KMS-11 (cell line): ENCODE results near the gene DTNBP1.

ENCODE experiments used
- H2AFZ ChIP-seq: fragments of 200-600 bp; sonication (generic); 2 replicates; pipeline ENCODE4 v1.6.1; 2016; ENCODE audit warnings: antibody characterized with exemption, mixed run types, low read depth
- H3K27ac ChIP-seq: fragments of 200-600 bp; sonication (generic); 2 replicates; pipeline ENCODE4 v1.6.1; 2016; ENCODE audit warnings: mild to moderate bottlenecking, mixed run types
- H3K27me3 ChIP-seq: fragments of 200-600 bp; sonication (generic); 2 replicates; pipeline ENCODE4 v1.6.1; 2017; ENCODE audit warnings: mild to moderate bottlenecking, low read depth, mixed run types, moderate library complexity; ENCODE audit not compliant: insufficient read depth
- H3K36me3 ChIP-seq: fragments of 200-600 bp; sonication (generic); 2 replicates; pipeline ENCODE4 v1.6.1; 2017; ENCODE audit warnings: mild to moderate bottlenecking, mixed run types; ENCODE audit not compliant: insufficient read depth
- H3K4me1 ChIP-seq: fragments of 200-600 bp; sonication (generic); 2 replicates; pipeline ENCODE4 v1.6.1; 2016; ENCODE audit warnings: mild to moderate bottlenecking, low read depth, mixed run types; ENCODE audit not compliant: poor library complexity, severe bottlenecking
- H3K4me2 ChIP-seq: fragments of 200-600 bp; sonication (generic); 2 replicates; pipeline ENCODE4 v1.7.0; 2016; ENCODE audit warnings: mild to moderate bottlenecking, mixed run types
- H3K4me3 ChIP-seq: fragments of 200-600 bp; sonication (generic); IDR thresholded peaks from 2 replicates; pipeline ENCODE4 v1.6.1; 2017; ENCODE audit warnings: low read depth, low read length, mixed read lengths; ENCODE audit not compliant: insufficient read depth
- H3K79me2 ChIP-seq: fragments of 200-600 bp; sonication (generic); 2 replicates; pipeline ENCODE4 v1.6.1; 2016; ENCODE audit warnings: low read depth, mixed run types; ENCODE audit not compliant: insufficient read depth
- H3K9ac ChIP-seq: fragments of 200-600 bp; sonication (generic); 2 replicates; pipeline ENCODE4 v1.6.1; 2016; ENCODE audit warnings: mild to moderate bottlenecking, mixed run types
- H4K20me1 ChIP-seq: fragments of 200-600 bp; sonication (generic); 2 replicates; pipeline ENCODE4 v1.6.1; 2016; ENCODE audit warnings: mild to moderate bottlenecking, mixed run types; ENCODE audit not compliant: insufficient read depth
- TF ChIP-seq, protein P1 (sequence below): fragments of 200-600 bp; sonication (generic); conservative IDR thresholded peaks from 2 replicates; pipeline ENCODE4 v1.6.1; 2017; ENCODE audit warnings: low read depth, mild to moderate bottlenecking, antibody characterized with exemption, low read length, moderate library complexity, mixed read lengths

The DTNBP1 gene

DNA sequence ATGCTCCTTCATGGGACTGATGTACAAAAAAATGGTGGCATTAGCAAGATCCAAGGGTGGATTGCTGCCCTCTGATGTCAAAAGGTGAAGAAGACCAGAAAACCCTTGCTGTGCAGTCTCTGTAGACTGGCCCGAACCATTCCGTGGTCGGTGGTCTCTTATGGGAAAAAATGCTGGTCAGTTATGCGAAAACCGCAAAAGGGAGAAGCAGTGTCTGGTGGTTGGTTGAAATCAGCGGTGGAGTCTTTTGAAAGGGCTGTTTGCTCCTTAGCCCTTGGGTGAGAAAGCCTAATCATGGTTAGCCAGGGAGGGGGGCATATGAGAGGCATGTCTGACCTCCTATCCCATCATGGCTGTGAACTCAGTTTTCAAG lies 108.1 kb downstream of the DTNBP1 start:
- Histone ChIP-seq H3K27ac (no peak overlapping the region), H3K4me1 (no peaks in the 10 kb centered on the region), H3K27me3 (no peaks in the 10 kb centered on the region), H2AFZ (no peak overlapping the region), H3K79me2 (no peaks in the 10 kb centered on the region), H3K4me2 (no peak overlapping the region), H3K9ac (no peak overlapping the region), H4K20me1 (no peaks in the 10 kb centered on the region), H3K36me3 (no peaks in the 10 kb centered on the region), H3K4me3 (no peak overlapping the region)
- TF ChIP-seq, protein P1, sequence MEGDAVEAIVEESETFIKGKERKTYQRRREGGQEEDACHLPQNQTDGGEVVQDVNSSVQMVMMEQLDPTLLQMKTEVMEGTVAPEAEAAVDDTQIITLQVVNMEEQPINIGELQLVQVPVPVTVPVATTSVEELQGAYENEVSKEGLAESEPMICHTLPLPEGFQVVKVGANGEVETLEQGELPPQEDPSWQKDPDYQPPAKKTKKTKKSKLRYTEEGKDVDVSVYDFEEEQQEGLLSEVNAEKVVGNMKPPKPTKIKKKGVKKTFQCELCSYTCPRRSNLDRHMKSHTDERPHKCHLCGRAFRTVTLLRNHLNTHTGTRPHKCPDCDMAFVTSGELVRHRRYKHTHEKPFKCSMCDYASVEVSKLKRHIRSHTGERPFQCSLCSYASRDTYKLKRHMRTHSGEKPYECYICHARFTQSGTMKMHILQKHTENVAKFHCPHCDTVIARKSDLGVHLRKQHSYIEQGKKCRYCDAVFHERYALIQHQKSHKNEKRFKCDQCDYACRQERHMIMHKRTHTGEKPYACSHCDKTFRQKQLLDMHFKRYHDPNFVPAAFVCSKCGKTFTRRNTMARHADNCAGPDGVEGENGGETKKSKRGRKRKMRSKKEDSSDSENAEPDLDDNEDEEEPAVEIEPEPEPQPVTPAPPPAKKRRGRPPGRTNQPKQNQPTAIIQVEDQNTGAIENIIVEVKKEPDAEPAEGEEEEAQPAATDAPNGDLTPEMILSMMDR: no peak

DNA sequence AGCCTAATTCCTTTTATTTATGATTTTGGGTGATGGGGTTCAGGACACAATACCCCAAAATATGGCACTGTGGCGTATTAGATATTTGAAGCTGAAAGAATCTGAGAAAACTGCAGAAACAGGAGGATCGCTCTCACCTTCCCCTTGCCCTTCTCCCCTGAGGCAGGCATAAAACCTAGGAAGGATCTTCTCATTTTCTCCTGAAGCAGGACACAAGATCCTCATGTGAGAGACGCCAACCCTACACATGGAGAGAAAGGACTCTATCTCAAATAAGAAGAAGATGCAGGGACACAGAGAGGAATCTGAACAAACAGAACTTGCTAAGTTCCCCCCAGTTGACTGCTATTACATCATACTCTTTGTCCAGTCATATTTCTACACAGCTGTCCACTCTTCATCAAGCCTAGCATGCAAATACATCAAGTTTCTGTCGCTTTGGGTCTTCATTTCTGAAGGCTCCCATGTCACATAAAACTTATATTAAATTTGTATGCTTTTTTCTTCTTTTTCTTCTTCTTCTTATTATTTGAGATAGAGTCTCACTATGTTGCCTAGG lies 109.0 kb downstream of the DTNBP1 start:
- Histone ChIP-seq H3K79me2 (no peaks in the 10 kb centered on the region), H3K27ac (no peak overlapping the region), H3K4me3 (no peak overlapping the region), H3K27me3 (no peaks in the 10 kb centered on the region), H3K36me3 (no peaks in the 10 kb centered on the region), H3K9ac (no peak overlapping the region), H3K4me1 (no peaks in the 10 kb centered on the region), H4K20me1 (no peaks in the 10 kb centered on the region), H3K4me2 (no peak overlapping the region), H2AFZ (no peak overlapping the region)
- TF ChIP-seq, protein P1: no peak

DNA sequence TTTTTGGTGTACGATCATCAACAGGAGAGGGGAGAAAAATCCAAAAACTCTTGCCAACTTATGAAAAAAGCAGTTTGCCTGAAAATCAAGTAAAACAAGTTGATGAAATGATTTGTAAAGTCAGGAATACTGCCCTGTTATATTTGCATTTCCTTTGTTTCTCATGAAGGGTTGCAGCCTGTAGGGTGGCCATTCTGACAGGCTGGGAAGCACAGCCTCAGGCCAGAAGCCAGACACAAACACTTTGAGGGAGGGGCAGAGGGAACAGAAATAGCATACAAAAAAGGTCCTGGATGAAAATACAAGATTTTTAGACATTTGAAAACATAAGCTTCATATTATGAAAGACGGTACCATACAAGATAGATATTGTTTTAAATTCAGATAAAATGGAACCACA lies 109.8 kb downstream of the DTNBP1 start:
- no peak overlapping the region for H2AFZ ChIP-seq
- no peaks in the 10 kb centered on the region for H4K20me1 ChIP-seq
- no peaks in the 10 kb centered on the region for H3K27me3 ChIP-seq
- no peaks in the 10 kb centered on the region for H3K4me1 ChIP-seq
- H3K36me3 ChIP-seq: no peaks in the 10 kb centered on the region
- H3K4me3 ChIP-seq: no peak overlapping the region
- TF ChIP-seq, protein P1: no peak
- no peaks in the 10 kb centered on the region for H3K79me2 ChIP-seq
- no peak overlapping the region for H3K27ac ChIP-seq
- no peak overlapping the region for H3K9ac ChIP-seq
- H3K4me2 ChIP-seq: no peak overlapping the region

DNA sequence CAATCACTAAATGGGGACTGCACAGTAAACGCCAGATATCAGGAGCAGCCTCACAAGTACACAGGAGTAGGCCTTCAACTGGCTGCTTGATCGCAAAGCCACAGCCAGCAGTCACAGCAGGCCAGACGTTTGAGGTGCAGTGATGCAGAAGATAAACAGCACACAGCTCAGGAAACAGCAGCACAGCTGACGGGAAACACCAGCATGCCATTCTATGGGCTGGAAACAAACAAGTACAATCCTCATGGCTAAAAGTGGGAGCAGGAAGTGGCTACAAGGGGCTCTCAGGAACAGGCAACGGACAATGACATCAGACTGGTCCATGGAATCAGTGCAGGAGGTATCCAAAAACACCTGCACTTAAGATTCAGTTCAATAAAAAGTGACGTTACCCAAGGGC lies 111.0 kb downstream of the DTNBP1 start:
- H3K4me2 ChIP-seq: no peak overlapping the region
- H3K4me1 ChIP-seq: no peaks in the 10 kb centered on the region
- TF ChIP-seq, protein P1: no peak

DNA sequence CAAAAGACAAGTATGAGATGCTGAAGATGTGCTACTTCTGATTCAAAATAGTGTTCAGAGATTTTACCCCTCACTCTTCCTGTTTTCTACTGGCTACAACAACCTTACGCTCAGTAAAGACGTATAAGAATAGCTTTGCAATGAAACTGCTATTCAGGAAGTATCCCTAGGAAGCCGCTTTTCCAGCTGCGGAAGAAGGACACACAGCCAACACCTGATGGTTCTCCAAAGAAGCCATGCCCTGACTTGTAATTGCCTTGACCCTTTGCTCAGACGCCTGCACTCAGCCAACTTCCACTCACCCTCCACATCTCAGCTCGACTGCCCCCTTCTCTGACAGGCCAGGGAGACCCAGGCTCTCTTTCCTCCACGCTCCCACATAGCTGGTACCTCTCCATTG lies 111.6 kb downstream of the DTNBP1 start:
- Histone ChIP-seq H3K36me3 (no peaks in the 10 kb centered on the region), H3K4me1 (no peaks in the 10 kb centered on the region), H3K27ac (no peak overlapping the region), H3K4me2 (no peak overlapping the region), H3K9ac (no peak overlapping the region), H4K20me1 (no peaks in the 10 kb centered on the region), H3K4me3 (no peak overlapping the region), H3K79me2 (no peaks in the 10 kb centered on the region), H2AFZ (no peak overlapping the region), H3K27me3 (no peaks in the 10 kb centered on the region)
- TF ChIP-seq, protein P1: no peak

More for the DNA sequence above, 111.0 kb downstream of the DTNBP1 start:
- Histone ChIP-seq H3K79me2 (no peaks in the 10 kb centered on the region), H3K4me3 (no peak overlapping the region), H4K20me1 (no peaks in the 10 kb centered on the region), H3K27me3 (no peaks in the 10 kb centered on the region), H3K27ac (no peak overlapping the region), H2AFZ (no peak overlapping the region), H3K9ac (no peak overlapping the region), H3K36me3 (no peaks in the 10 kb centered on the region)
